NK-92 (cell line): ENCODE measurements around the gene ULK3.

Source experiments
- DNase-seq: peaks from one replicate; lab custom pipeline; 2025; ENCODE audit not compliant: unreplicated experiment; lab: John Stamatoyannopoulos, UW

Gene ULK3

DNA sequence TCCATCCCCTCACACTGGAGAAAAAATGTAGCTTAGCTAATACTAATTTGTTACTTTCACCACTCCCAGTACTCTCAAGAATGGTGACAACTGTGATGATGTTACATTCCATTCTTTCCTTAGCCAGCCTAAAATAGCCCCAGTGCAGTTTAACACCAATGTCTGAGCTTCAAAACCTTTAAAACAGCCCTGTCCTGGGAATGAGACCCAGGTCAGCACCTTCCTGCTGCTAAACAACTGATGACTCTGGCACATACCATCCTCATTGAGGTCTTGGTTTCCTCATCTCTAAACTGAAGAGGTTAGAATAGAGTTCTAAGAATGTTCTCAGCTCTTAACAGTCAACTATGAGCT lies 26.4 kb upstream of the ULK3 start:
- DNase-seq: no peak

DNA sequence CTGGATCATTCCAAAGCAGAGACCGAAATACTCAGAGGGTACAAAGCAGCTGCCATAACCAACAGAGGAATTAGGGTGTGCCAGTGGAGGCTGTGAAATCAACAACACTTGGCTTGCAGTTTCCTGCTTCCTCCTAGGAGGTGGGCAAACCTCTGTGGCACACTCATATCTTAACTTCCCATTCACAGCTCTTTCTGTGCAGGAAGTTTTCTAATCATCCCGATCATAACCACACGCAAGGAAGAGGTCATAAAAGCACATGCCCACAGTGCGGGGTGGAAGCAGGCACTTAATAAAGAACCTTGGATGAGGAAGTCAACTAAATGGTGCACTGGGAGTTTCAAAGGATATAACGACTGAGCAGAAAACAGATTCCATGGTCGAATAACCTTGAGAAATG lies 25.1 kb upstream of the ULK3 start:
- DNase-seq: no peak

DNA sequence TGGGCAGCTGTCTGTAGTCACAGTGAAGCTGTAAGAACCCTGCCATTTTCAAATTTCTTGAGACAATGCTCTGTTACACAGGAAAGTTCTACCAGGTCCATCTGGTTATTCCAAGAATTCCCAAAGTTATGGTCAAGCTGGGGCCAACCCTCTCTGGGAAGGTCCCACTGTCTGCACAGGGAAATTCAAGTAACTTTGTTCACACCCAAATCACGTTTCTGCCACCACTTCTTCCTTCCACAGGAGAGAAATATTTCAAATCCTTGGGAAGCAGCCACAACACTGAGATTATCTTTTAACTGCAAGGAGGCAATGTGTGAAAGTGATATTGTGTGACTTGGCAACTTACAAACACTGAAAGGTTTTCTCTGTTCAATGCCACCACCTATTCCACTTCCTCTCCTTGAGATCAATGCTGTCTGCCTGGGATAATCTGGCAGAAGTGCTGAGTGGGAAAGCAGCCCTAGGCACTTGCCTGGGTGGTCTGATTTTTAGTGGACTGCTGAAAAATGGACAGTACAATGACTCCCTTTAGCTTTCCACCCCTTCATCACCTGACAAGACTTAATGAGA lies 24.6 kb upstream of the ULK3 start:
- DNase-seq: no peak

DNA sequence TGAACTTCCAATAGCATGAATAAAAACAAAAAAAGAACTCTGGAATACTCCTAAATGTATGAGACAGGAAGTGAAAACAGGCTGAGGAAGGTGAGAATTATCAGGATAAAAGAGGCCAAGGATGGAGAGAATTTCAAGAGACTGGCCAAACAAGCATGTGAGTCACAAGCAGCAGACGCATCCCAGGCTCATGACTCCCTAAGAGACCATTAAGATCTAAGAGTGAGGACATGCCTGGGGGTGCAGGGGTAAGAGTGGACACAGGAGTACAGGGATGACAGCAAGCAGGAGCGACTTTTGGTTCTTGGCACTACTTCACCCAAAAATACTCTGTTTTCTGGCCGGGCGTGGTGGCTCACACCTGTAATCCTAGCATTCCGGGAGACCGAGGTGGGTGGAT lies 23.1 kb upstream of the ULK3 start:
- DNase-seq: no peak

DNA sequence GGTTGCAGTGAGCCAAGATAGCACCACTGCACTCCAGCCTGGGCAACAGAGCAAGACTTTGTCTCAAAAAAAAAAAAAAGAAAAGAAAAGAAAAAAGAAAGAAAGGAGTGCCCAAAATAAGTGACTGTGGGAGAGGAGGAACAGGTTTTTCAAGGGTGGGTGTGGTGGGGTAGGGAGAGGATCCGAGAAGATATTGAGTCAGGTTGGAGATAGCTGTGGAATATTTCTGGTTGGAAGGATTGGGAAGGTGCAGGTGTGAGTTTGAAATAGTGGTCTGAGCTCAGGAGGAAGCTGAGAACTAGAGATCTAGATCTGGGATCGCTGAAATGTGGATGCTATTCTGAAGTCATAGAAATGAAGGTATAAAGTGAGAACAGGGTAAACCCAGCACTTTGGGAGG lies 22.4 kb upstream of the ULK3 start:
- DNase-seq: no peak

DNA sequence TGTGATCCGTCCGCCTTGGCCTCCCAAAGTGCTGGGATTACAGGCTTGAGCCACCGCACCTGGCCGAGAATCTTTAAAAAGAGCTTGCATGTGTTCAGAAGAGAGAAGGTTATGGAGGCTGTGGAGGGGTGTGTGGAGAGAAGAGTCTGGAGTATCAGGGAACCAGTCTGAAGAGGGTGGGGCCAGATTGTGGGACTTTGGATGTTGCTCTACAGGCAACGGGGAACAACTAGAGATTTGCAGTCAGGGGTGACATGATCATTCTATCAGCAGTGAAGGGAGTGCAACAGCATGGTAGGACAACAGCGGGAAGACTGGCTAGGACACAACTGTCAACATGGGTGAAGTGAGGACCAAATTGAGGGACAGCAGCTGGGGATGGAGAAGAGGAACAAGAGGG lies 21.3 kb upstream of the ULK3 start:
- no peak for DNase-seq

DNA sequence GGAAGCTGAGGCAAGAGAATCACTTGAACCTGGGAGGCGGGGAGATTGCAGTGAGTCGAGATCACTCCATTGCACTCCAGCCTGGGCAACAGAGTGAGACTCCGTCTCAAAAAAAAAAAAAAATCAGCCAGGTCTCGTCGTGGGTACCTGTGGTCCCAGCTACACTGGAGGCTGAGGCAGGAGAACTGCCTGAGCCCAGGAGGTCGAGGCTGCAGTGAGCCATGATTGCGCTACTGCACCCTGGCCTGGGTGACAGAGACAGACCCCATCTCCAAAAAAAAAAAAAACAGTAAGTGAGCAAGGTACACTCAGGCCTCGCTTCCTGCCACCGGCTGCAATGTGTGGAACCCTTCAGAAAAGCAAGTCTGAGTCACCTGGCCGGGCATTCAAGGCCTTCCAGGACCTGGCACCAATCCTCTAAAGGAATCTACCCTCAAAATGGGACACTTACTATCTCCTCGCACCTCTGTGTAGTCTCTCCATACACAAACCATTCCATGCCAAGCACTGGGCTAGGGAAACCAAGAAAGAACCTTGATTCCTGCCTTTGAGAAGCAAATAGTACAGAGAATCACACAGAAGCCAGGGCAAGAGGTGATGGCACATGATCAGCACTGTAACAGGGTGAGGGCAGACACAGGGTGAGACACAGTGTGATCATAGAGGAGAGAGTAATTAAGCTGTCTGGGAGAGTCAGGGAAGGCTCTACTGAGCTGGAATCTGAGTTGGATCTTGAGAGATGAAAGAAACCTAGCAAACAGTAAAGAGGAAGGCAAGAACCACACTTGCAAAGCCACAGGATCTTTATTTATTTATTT lies 20.5 kb upstream of the ULK3 start:
- no peak for DNase-seq

DNA sequence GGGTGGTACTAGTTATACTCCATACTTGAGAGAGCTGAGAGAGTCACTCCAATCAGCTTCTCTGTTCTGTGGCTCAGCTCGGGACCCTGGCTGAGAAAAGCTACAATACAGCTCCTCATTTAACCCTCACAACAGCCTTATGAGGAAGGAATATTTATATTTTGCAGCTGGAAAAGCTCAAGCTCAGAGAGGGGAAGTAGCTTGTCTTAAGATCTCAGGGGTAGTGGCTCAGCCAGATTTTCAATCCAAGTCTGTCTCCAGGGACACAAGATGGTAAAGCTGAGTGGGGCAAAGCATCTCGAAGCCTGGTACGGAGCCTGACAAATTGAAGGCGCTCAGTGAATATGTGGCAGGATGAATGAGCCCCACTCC lies 15.4 kb upstream of the ULK3 start:
- DNase-seq: no peak

DNA sequence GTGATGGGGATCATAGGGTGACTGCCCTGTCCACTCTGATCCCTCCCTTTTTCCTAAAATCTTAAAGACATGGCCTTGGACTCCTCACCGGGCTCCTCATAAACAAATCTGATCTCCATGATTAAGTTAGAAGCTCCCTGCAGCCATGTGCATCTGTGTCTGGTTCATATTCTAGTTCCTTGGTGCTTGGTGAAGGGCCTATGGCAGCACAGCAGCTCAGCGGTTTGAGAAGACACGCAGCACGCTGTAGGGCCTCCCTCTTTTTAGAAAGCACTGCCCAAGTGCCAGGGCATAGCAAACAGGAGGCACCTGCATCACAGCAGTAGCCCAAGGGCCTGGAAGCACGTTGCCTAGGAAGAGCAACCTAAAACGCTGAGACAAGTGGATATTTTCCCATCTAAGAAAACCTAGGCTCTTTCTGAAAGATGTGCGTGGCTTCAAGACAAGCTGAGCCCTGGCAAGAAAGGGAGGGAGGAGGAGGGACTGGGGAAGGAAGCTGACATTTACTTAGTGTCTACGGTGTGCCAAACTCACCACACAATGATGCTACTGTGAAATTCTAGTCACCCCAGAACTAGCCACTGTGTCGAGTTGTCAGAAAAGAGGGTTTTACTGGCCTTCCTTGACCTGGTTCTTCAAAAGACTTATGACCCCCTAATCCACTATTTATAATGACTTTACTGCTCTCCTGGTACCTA lies 14.9 kb upstream of the ULK3 start:
- DNase-seq: no peak

DNA sequence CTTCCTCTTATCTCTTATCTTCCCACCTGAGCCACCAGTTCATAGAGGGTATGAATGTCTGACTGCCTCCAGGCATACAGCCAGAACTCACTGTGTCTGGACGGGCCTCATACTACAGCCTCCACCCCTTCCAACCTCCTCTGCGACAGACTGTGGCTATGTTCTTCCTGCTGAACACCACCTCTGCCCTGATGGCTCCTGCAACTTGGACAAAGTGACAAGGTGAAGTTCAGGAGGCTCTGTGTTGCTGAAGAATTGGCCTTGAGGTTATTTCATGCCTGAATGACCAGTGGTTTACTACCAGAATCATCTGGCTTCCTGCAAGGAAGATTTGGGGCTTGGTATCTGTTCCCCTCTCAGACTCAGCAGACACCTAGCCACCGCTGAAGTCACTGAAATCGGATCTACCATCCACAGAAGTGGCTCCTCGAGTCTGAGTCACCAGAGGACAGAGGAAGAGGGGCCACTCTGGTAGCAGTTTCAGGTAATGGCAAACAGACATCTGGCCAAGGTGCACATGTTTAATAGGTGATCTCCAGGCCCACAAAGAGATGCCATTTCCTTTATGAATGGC lies 14.2 kb upstream of the ULK3 start:
- no peak for DNase-seq

DNA sequence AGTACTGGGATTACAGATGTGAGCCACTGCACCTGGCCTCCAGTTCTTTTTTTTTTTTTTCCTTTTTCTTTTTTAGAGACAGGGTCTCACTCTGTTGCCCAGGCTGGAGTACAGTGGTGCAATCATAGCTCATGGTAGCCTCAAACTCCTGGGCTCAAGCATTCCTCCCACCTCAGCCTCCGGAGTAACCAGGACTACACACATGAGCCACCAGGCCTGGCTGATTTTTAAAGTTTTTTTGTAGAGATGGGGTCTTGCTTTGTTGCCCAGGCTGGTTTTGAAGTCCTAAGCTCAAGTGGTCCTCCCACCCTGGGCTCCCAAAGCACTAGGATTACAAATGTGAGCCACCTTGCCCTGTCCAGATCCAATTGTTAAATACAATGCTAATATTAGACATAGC lies 13.6 kb upstream of the ULK3 start:
- DNase-seq: no peak

DNA sequence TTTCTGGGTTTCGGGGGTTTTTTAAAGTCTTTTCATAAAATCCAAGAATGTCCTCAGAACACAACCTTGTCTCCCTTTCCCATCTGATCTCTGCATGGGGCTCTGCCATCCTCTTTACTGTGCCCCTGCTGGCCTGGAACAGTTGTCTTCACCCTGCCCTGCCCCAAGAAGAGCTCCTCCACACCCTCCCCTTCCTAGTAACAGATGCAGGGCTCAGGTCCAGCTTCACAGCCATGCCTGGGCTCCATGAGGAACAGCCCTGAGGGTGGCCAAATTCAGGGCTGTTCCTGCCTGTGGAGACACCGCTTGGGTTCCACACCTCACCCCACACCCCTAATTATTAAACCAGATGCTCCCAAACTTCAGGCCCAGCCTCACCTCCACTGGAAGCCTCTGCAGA lies 12.9 kb upstream of the ULK3 start:
- DNase-seq: no peak

DNA sequence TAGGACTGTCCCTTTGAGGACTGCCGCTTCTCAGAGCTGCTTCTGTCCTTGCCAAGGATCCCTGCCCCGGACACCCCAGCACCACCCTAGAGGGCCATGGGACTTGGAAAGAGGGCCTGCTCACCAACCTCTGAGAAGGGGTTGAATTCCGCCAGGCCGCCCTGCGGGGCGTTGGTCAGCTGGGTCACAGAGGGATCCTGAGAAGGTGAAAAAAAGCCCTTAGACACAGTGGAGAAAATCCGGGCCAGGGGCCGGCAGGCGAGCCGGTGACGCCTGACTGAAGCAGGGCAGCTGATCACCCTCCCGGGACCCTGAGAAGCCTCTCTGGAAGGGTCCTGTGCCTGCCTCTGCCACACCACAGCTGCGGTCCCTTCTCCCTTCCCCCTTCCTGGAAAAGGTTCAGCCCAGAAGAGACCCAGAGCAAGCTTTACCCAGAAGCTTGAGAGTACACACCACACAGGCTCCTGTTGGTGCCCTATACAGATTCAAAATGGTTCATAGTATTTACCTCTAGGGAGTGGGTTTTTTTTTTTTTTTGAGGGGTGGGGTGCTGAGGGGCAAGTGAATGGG lies 11.6 kb upstream of the ULK3 start:
- DNase-seq: no peak

DNA sequence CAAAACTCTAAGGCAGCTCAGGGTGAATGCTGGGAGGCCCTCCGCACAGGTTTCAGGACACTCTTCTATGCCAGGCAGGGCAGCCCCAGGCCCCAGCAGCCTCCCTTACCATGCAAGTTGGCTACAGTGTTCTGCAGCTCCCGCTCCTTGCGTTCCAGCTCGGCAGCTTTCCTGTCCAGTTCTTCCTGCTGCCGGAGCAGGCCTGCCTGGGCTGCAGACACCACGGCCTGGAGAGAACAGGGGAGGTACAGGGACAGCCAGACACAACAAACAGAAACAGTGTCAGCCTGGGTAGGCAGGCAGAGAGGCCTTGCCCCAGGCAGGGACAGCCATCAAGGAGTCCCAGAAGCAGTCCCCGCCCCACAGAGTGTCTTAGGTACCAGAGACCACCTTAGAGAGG lies 9.0 kb upstream of the ULK3 start:
- no peak for DNase-seq

DNA sequence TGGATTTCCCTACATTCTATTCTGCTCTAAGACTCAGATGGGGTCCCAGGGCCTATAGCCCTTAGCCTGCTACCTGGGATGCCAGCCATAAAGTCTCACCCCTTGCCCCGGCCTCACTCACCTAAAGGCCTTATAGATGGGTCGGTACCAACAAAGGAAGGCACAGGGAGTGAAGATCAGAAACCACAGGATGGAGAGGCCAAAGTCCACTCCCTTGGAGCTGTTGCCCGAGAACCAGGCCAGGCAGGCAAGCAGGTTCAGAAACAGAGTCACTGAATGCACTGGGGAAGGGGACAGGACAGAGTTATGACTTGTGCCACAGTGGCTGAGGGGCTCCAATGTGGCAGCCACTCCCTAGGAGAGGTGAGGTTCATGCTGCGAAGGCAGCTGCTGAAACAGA lies 7.4 kb upstream of the ULK3 start:
- DNase-seq: no peak

DNA sequence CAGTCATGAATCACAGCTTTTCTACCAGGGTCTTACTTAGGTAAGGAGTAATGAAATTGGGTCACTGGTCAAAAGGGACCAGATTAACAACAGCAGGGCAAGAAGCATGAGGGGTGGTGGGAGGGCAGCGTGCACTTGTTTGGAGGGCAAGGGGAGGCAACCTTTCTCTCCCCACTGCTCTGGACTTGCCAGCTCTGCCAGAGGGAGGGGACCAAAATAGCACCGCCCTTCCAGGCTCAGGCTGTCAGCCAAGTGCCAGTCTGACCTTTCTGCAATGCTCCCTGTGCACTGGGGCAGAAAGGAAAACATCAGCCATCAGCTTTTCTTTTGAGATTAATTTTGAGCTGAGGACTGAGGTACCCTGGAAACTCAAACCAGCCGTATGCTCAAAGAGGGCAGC lies 4.5 kb upstream of the ULK3 start:
- no peak for DNase-seq

DNA sequence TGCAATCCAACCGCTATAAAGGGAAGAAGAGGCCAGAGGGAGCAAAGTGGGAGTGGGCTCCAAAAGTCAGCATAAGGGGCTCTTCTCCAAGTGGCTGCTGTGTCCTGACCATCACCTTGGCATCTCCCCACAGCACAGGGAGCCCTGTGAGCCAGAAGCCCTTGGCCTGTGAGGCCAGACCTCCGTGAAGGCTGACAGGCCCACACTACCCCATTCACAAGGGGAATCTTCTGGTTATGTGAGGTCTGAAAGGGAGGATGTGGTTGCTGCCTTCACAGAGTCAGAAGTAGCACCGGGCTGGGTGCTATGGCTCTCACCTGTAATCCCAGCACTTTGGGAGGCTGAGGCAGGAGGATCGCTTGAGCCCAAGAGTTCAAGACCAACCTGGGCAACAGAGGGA lies 2.6 kb upstream of the ULK3 start:
- no peak for DNase-seq

DNA sequence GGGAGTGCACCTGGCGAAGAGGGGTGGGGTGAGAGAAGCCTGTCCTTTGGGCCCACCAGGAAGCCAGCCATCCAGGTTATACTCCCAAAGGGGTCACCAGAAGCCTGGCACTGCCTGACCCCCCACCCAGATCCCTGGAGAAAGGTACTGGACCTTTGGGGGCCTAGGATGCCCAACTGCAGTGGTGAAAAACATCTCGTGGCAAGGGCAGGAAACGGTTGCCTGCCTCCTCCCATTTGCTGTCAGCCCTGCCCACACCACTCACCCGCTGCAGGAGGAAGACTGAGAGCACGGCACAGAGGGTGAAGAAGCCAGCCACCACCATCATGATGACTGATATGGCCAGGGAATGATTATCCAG lies 2.2 kb upstream of the ULK3 start:
- DNase-seq: no peak

DNA sequence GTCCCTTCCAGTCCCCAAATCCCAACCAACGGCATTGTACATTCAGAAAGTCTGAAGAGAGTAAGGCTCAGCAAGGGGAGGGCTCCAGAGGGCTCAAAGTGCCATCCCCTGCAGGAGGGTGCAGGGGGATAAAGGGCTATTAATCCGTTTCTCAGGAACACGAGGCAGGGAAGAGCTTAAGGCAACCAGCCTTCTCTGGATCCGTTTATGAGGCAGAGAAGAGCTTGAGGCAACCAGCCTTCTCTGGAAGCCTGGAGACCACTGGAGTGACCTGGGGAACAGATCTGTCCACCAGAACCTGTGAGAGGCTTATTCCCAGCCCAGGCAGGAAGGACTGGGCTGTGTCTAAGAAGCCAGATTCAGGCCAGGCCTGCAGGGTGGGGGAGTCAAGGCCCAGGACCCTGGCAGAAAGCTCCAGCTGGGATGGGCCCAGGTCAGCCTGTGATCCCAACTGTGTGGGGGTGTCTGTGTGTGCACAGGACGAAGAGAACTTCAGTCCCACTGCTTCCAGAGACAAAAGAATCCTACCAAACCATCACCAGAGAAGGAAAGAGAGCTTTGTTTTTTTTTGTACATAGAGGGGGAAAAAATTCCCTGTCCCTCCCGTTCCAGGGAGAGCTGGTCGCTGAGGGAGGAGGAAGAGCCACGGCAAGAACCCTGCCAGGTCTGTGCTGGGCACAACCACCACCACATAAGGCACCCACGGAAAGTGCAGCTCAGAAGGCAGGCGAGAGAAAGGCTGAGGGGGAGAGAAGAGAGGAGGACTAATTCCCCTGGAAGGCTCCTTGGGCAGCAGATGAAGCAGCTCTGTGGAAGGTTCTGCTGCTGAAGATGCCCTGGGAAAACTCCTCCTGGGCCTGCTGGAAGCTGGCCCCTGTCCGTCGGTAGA lies 1.6 kb upstream of the ULK3 start:
- DNase-seq: no peak

DNA sequence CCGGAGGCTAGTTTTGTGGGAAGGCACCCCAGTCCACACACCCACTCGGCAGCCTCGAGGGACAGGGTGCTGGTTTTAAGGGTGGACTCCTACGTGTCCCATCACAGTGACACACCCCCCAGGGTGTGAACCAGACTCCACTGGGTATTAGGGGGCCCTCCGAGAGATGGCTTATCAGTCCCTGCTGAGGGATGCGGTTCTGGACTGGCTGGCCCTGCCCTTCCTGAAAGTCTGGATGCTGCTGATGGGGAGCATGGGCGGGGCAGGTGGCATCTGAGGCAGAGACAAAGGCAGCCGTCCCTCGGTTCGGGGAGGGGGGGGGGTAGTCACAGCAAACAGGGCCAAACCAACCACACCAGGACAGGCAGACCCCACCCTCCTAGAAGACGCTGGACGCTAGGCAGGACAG lies 939 bp upstream of the ULK3 start:
- no peak for DNase-seq

DNA sequence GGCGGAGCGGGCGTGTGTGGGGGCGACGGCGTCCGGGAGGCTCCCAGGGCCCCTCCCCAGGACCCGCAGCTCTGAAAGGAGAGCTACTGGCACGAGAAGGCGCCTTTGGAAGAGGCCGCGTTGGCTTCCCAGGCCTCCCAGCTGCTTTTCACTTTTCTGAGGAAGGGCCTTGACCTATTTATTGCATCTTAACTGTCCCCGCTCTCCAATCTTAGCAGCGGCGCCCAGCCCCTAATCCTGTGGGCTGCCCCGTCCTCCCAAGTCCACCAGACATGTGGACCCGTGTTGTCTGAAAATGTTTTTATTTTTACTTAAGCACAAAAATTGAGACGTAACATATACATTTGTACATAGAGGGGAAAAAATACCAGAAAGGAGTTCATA lies 481 bp upstream of the ULK3 start:
- no peak for DNase-seq
